Peyer's patch (tissue), 4 donors: ENCODE data around the gene AGAP1.

Source experiments
- CTCF ChIP-seq, 6 experiments: fragments of 450-650 bp in 4 of 6; fragments of 200-600 bp in 2 of 6; sonication (generic) in 1 of 6; IDR thresholded peaks; one replicate each; pipeline ENCODE4 v1.5.1; 2017 to 2019; ENCODE audit warnings: antibody characterized with exemption in 6 of 6, mild to moderate bottlenecking in 3 of 6, moderate library complexity in 1 of 6
- POLR2A ChIP-seq, 2 donors: fragments of 450-650 bp; IDR thresholded peaks; one replicate each; pipeline ENCODE4 v1.5.1; 2017; ENCODE audit warnings: antibody characterized with exemption in 2 of 2, mild to moderate bottlenecking in 2 of 2, moderate library complexity in 2 of 2

GRCh38 chr2:235551965-235552364, 58.1 kb downstream of the AGAP1 start:
- peak in 4 of 6 experiments; percentile 30 to 83 (median 78) for TF ChIP-seq CTCF (IDR thresholded peaks at IDR 0.05)
- no peak for TF ChIP-seq POLR2A (IDR thresholded peaks at IDR 0.05)
